Transverse colon (tissue), 4 donors: ENCODE measurements around the gene RBMX.

ENCODE experiments used
- POLR2AphosphoS5 ChIP-seq, 3 donors: sonication (generic); formaldehyde crosslinking; IDR thresholded peaks; one replicate each; pipeline ENCODE4 v1.6.1; 2016; ENCODE audit warnings: antibody characterized with exemption in 3 of 3
- TF ChIP-seq, protein P1 (sequence below), 5 experiments: fragments of 200-600 bp in 3 of 5; fragments of 450-650 bp in 2 of 5; sonication (generic) in 3 of 5; IDR thresholded peaks; 1 replicate in 2 of 5; 2 replicates in 3 of 5; pipeline ENCODE4 v1.5.1; 2016 to 2017; ENCODE audit warnings: antibody characterized with exemption in 5 of 5, inconsistent platforms in 3 of 5, mild to moderate bottlenecking in 2 of 5, moderate library complexity in 1 of 5

DNA sequence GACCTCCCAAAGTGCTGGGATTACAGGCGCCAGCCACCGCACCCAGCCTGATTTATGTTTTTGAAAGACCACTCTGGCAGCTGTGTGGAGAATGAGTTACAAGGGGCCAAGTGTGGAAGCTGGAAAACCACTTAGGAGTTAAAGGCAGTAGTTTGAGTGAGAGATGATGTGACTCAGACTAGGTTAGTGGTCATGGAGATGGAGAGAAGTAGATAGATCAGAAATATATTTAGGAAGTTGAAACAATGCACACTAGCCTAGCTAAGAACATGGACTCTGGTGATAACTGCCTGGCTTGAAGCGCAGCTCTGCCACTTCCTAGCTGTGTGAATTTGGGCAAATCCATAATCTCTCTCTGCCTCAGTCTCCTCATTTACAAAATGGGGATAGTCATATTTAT lies 11.9 kb upstream of the RBMX start:
- TF ChIP-seq, protein P1, sequence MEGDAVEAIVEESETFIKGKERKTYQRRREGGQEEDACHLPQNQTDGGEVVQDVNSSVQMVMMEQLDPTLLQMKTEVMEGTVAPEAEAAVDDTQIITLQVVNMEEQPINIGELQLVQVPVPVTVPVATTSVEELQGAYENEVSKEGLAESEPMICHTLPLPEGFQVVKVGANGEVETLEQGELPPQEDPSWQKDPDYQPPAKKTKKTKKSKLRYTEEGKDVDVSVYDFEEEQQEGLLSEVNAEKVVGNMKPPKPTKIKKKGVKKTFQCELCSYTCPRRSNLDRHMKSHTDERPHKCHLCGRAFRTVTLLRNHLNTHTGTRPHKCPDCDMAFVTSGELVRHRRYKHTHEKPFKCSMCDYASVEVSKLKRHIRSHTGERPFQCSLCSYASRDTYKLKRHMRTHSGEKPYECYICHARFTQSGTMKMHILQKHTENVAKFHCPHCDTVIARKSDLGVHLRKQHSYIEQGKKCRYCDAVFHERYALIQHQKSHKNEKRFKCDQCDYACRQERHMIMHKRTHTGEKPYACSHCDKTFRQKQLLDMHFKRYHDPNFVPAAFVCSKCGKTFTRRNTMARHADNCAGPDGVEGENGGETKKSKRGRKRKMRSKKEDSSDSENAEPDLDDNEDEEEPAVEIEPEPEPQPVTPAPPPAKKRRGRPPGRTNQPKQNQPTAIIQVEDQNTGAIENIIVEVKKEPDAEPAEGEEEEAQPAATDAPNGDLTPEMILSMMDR (IDR thresholded peaks at IDR 0.05): no peak
- no peak for TF ChIP-seq POLR2AphosphoS5 (IDR thresholded peaks at IDR 0.05)
